RWPE1 (cell line): ENCODE data around the gene SAE1.

Experiments used
- CTCF ChIA-PET: fragments of 350-600 bp; sonication (Branson Sonifier 250); formaldehyde crosslinking; extraction: SDS; loops from one replicate; lab custom pipeline; 2021; lab: Yijun Ruan, JAX
- POLR2A ChIA-PET: fragments of 400-600 bp; formaldehyde crosslinking; extraction: SDS; loops from one replicate; lab custom pipeline; 2020; ENCODE audit warnings: antibody characterized with exemption; ENCODE audit not compliant: low non-redundant PET; lab: Yijun Ruan, JAX
- DNase-seq: peaks from one replicate; pipeline ENCODE4 v3.0.0; 2012; ENCODE audit warnings: low spot score
- H3K27ac ChIP-seq: fragments of 450-650 bp; 2 replicates; pipeline ENCODE4 v1.5.1; 2017
- TF ChIP-seq, protein P1 (sequence below): fragments of 450-650 bp; conservative IDR thresholded peaks from 2 replicates; pipeline ENCODE4 v1.5.1; 2017; ENCODE audit warnings: low read depth, mild to moderate bottlenecking

SAE1 gene

DNA sequence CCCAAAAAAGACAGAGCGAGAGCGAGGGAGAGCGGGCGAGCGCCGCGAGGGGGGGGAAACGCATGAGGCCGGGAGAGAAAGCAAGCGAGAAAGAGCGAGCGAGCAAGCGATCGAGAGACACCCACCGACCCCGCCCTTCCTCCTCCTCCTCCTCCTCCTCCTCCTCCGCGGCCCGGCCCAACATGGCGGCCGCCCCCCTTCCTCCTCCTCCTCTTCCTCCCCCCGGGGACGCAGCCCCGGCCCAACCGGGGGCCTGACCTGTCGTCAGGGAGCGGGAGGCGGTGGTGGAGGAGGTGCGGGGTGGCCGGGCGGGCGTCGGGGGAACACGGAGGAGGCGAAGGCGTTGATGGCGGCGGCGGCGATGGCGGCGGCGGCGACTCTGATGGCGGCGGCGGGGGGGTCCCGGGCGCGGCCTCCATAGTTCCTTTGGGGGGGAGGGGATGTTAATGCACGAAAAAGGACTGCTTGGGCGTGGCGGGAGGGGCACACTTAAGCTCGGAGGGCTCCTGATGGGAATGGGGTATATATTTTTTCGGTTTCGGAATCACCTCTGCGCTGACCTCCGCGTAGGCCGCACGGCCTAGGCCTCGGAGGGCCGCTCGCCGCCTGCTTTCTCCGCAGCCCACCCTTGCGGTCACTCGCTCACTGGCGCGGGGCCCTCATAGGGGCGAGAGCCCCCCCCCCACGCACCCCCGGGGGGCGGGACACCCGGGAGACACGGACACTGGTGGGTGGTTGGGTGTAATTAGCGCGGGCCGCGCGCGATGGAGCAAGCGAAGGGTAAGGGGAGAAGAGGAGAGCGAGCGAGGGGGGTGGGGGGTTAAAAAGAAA is 18.3 kb upstream of the SAE1 start:
- H3K27ac ChIP-seq: peak overlapping the region; percentile 99
- ChIA-PET CTCF (interaction anchor here (1.7 kb wide), 1 partner anchor 13 kb away, joined by 5 read pairs; no protein-coding TSS in a partner anchor), POLR2A (interaction anchor here (0.5 to 1.7 kb wide), 6 partner anchors 14 to 63 kb away, joined by 3 to 6 read pairs (median 6); no protein-coding TSS in a partner anchor)
- TF ChIP-seq, protein P1, sequence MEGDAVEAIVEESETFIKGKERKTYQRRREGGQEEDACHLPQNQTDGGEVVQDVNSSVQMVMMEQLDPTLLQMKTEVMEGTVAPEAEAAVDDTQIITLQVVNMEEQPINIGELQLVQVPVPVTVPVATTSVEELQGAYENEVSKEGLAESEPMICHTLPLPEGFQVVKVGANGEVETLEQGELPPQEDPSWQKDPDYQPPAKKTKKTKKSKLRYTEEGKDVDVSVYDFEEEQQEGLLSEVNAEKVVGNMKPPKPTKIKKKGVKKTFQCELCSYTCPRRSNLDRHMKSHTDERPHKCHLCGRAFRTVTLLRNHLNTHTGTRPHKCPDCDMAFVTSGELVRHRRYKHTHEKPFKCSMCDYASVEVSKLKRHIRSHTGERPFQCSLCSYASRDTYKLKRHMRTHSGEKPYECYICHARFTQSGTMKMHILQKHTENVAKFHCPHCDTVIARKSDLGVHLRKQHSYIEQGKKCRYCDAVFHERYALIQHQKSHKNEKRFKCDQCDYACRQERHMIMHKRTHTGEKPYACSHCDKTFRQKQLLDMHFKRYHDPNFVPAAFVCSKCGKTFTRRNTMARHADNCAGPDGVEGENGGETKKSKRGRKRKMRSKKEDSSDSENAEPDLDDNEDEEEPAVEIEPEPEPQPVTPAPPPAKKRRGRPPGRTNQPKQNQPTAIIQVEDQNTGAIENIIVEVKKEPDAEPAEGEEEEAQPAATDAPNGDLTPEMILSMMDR: no peak
- peak; percentile 55 for DNase-seq

DNA sequence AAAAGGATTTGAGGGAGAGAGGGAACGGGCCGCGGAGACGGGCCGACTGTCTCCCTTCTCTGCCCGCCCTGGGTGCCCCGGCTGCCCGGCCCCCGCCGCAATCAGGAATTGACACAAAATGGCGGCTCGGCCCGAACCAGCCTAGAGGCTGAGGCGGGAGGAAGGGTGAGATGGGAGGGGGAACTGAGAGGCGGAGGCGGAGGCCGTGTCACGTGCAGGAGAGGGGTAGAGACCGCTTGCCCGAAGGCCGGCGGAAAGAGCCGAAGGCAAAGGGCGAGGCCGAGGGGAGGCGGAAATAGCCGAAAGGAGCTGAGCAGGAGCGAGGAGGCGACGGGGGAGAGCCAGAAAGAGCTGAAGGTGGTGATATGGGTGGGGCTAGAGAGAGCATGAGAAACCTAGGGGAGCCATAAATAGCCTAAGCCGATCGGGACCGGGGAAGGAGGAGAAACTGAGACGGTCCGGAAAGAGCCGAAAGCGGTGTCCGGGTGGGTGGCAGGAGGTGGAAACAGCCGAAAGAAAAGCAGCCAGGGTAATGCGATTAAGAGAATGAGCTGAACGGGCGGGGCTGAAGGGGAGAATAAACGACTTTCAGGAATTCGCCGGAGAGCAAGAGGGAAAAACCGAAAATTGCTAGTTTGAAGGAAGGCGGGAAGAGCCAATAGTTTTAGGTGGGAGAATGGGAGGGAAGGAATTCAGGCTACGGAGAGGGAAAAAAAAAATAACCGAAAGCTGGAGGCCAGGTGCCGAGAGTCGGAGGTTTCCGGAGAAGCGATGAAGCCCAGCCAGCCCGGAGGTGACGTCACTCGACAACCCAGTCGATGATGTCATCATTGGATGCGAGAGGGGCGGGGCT is 17.4 kb upstream of the SAE1 start, which contains the start of gene ZC3H4:
Gene ZC3H4 (minus strand): TSS at position 780 of the 853 bp plus-strand sequence. CDS start 1,192 bp downstream, outside the sequence.
- H3K27ac ChIP-seq: peak within 1 kb of the TSS; percentile 99
- TF ChIP-seq, protein P1: no peak
- CTCF ChIA-PET: interaction anchor here (1.0 to 1.7 kb wide), 2 partner anchors 13 to 34 kb away, joined by 3 to 5 read pairs; no protein-coding TSS in a partner anchor
- POLR2A ChIA-PET: interaction anchor here (0.5 to 1.7 kb wide), 8 partner anchors 14 to 262 kb away, joined by 3 to 6 read pairs (median 4); partner anchors contain the start of gene AP2S1
- peak; percentile 96 for DNase-seq

DNA sequence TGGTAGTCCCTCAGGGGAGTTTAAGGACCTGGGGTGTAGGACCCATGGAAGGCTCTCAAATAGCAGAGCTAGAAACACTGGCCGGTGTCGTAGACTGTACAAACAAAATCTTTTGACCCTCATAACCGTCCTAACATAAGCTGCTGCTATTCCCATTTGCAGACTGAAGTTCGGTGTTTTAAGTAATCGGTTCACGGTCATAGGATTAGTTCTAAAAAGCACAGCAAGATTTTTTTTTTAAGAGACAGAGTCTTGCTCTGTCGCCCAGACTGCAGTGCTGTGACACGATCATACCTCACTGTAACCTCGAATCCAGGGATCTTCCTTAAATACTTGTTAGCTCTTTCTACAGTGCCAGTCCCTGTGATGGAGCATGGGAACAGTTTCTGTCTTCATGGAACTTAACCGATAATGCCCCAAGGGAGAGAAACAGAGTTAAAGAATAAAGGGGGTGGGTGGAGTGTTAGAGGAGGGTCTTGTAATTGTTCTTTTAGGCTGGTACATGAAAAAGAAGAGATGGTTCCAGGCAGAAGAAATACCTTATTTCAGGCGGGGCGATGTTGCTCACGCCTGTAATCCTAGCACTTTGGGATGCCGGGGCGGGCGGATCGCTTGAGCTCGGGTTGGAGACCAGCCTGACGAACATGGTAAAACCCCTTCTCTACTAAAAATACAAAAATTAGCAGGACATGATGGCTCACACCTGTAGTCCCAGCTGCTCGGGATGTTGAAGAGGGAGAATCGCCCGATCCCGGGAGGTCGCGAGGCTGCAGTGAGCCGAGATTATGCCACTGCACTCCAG is 16.6 kb upstream of the SAE1 start:
- DNase-seq: no peak
- ChIA-PET POLR2A (interaction anchor here (0.6 to 1.7 kb wide), 6 partner anchors 9 to 263 kb away, joined by 3 to 6 read pairs (median 3); partner anchors contain the start of gene AP2S1), CTCF (interaction anchor here (1.0 to 1.7 kb wide), 2 partner anchors 12 to 34 kb away, joined by 3 to 5 read pairs; no protein-coding TSS in a partner anchor)
- peak overlapping the region; percentile 99 for H3K27ac ChIP-seq
- TF ChIP-seq, protein P1: no peak

DNA sequence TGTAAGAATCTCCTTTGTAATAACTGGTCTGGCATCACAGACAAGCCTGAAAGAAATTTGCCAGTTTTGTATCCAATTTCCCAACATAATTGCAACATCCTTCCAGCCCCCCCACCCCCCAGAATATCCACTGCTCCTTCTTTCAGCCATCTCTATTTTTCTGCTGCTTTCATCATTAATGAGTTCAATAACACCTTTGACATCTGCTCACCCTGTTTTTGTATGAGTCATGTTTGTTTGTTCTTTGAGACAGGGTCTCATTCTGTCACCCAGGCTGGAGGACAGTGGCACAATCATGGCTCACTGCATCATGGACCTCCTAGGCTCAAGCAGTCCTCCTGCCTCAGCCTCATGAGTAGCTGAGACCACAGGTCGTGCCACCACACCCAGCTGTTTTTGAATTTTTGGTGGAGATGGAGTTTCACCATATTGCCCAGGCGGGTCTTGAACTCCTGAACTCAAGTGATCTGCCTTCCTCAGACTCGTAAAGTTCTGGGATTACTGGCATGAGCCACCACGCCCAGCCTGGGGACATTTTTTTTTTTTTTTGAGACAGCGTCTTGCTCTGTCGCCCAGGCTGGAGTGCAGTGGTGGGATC is 10.1 kb upstream of the SAE1 start:
- TF ChIP-seq, protein P1: no peak
- no peak overlapping the region for H3K27ac ChIP-seq
- DNase-seq: no peak
- ChIA-PET CTCF (no interaction called here), POLR2A (no interaction called here)

DNA sequence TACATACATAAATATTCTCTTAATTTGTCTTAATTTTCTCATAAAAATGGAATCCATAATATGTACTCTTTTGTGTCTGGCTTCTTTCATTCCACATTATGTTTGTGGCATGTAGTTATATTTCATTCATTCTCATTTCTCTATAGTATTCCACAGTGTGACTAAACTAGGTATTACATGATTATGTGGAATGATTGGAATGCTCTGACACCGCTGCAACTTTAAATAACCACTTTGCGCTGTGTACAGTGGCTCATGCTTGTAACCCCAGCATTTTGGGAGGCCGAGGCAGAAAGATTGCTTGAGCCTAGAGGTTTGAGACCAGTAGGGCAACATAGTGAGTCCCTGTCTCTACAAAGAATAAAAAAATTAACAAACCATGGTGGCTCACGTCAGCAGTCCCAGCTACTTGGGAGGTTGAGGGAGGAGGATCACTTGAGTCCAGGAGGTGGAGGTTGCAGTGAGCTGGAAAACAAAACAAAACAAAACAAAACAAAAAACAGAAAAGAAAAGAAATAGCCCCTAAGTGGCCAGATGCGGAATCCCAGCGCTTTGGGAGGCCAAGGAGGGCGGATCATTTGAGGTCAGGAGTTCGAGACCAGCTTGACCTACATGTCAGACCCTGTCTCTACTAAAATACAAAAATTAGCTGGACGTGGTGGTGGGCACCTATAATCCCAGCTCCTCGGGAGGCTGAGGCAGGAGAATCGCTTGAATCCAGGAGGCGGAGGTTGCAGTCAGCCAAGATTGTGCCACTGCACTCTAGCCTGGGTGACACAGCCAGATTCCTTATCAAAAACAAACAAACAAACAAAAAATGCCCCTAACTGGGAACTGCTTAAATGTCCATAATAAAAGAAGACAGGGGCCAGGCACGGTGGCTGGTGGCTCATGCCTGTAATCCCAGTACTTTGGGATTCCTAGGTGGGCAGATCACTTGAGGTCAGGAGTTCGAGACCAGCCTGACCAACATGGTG is 8.0 kb upstream of the SAE1 start:
- TF ChIP-seq, protein P1: no peak
- DNase-seq: peak; percentile 50
- peak overlapping the region; percentile 11; the same call in 1 of the 2 replicates for H3K27ac ChIP-seq
- POLR2A ChIA-PET: interaction anchor here (0.9 kb wide), 1 partner anchor 9 kb away, joined by 3 read pairs; no protein-coding TSS in a partner anchor
- CTCF ChIA-PET: interaction anchor here (0.7 to 2.1 kb wide), 2 partner anchors 43 to 44 kb away, joined by 3 to 9 read pairs; no protein-coding TSS in a partner anchor
